IgD-negative memory B cell (primary cell): ENCODE measurements around the gene PLIN4. TPM values are rescaled to one million over a fixed set of nuclear protein-coding genes. Genes with fewer than 3 reads are reported as not detected.

Experiments used
- H3K27ac Mint-ChIP-seq, 3 donors: one replicate each; pipeline ENCODE4 v1.8.0; 2020 to 2022; ENCODE audit warnings: mild to moderate bottlenecking in 3 of 3, mixed read lengths in 3 of 3, moderate library complexity in 1 of 3
- H3K27me3 Mint-ChIP-seq: one replicate; pipeline ENCODE4 v1.8.0; 2021; ENCODE audit warnings: mixed read lengths
- H3K36me3 Mint-ChIP-seq: one replicate; pipeline ENCODE4 v1.8.0; 2020; ENCODE audit warnings: mild to moderate bottlenecking, mixed read lengths
- H3K4me1 Mint-ChIP-seq, 3 donors: one replicate each; pipeline ENCODE4 v1.8.0; 2020 to 2022; ENCODE audit warnings: mixed read lengths in 3 of 3, mild to moderate bottlenecking in 1 of 3
- H3K4me3 Mint-ChIP-seq, 4 donors: one replicate each; pipeline ENCODE4 v1.8.0; 2020 to 2022; ENCODE audit warnings: mild to moderate bottlenecking in 4 of 4, mixed read lengths in 4 of 4, moderate library complexity in 3 of 4
- H3K9me3 Mint-ChIP-seq, 3 donors: one replicate each; pipeline ENCODE4 v1.8.0; 2020 to 2021; ENCODE audit warnings: mixed read lengths in 3 of 3, mild to moderate bottlenecking in 1 of 3
- polyA plus RNA-seq: library from polyadenylated mRNA; unstranded; fragments of 300-500 nt; fragmentation: Illumina TruSeq; gene quantifications from one replicate; pipeline ENCODE4 v1.2.3, GENCODE V29; 2021

PLIN4 gene
- polyA plus RNA-seq, 1 donor from 2014 or later = 0.15 TPM

DNA sequence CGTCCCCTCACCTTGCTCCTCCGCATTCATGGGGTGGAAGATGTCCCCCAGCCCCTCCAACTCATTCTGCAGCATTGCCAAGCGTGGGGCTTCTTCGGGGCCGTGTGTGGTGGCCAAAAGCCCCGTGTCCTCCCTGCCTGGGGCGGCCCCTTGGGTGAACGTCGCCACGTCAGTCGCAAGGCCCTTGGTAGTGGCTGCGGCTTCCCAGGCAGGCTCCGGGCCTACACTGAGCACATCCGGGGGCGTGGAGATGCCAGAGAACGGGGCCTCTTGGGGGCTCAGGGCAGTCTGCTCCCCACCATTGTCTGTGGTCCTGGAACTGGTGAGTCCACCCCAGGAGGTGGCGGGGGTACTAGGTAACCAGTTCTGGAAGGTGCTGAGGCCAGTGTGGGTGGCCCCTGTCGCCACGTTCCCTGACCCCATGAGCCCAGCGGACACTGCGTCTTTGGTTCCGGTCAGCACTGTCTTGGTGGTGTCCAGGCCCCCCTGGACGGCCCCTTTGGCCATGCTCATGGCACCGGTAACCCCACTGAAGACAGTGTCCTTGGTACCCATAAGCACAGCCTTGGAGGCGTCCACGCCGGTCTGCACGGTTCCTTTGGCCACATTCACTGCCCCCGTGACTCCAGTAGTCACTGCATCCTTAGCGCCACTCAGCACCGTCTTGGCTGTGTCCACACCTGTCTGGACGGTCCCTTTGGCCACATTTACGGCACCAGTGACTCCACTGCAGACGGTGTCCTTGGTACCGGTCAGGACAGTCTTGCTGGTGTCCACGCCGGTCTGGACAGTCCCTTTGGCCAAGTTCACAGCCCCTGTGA lies 7.6 kb downstream of the PLIN4 start:
- Mint-ChIP-seq H3K27ac (no peak overlapping the region), H3K4me3 (no peak overlapping the region), H3K9me3 (peaks cover 0 to 1% (median 0%) of the 10 kb centered on the region in 3 donors), H3K36me3 (no peaks in the 10 kb centered on the region), H3K27me3 (no peaks in the 10 kb centered on the region), H3K4me1 (no peaks in the 10 kb centered on the region)

DNA sequence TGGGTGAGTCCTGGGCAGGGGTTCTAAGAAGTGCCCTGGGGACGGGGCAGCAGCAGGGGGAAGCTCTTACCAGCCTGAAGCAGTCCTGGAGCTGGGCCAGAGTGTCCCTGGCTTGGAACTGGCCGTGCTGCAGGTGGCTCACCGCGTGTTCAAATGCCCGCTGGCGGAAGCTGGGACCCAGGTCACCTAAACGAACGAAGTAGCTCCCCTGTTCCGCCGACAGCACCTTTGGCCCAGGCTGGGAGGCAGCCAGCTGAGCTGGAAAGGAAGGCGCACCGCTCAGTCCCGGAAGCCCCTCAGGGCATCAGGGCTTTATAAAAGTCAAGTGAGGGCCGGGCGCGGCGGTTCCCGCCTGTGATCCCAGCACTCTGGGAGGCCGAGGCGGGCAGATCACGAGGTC lies 9.6 kb downstream of the PLIN4 start:
- Mint-ChIP-seq H3K4me3 (no peak overlapping the region), H3K9me3 (peaks cover 0 to 1% (median 0%) of the 10 kb centered on the region in 3 donors), H3K27me3 (no peaks in the 10 kb centered on the region), H3K4me1 (no peaks in the 10 kb centered on the region), H3K36me3 (peaks cover 2% of the 10 kb centered on the region), H3K27ac (no peak overlapping the region)

DNA sequence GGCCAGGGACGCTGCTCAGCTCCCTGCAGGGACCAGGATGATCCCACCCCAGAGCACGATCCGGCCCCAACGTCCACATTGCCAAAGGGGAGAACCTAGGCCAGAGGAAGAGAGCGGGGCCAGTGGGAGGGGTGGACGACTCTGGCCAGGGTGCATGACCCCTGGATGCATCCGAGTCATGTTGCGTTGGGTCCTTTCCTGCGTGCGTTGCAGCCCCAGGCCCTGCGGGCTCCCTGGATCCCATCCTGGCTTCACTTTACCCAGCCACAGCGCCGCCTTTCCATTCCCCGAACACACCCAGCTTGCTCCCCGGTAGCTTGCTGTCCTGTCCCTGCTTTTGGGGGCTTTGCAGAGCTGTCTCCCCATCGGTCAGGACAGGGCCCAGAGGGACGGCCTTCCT lies 10.5 kb downstream of the PLIN4 start:
- Mint-ChIP-seq H3K27ac (no peak overlapping the region), H3K36me3 (peaks cover 2% of the 10 kb centered on the region), H3K4me1 (no peaks in the 10 kb centered on the region), H3K27me3 (no peaks in the 10 kb centered on the region), H3K4me3 (no peak overlapping the region), H3K9me3 (peaks cover 0 to 1% (median 0%) of the 10 kb centered on the region in 3 donors)

DNA sequence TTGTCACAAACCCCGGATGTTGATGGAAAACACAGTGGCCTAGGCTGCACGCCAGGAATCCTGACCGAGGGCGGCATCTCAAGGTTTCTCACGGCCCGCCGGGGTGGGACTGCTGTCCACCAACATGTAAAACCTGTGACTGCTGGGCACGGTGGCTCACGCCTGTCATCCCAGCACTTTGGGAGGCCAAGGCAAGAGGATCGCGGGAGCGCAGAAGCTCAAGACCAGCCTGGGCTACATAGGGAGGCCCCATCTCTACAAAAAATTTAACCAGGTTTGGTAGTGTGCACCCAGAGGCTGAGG lies 11.2 kb downstream of the PLIN4 start:
- H3K27me3 Mint-ChIP-seq = no peaks in the 10 kb centered on the region
- peaks cover 0 to 1% (median 0%) of the 10 kb centered on the region in 3 donors for H3K9me3 Mint-ChIP-seq
- H3K27ac Mint-ChIP-seq = no peak overlapping the region
- H3K36me3 Mint-ChIP-seq = peaks cover 3% of the 10 kb centered on the region
- H3K4me3 Mint-ChIP-seq = no peak overlapping the region
- H3K4me1 Mint-ChIP-seq = no peaks in the 10 kb centered on the region

DNA sequence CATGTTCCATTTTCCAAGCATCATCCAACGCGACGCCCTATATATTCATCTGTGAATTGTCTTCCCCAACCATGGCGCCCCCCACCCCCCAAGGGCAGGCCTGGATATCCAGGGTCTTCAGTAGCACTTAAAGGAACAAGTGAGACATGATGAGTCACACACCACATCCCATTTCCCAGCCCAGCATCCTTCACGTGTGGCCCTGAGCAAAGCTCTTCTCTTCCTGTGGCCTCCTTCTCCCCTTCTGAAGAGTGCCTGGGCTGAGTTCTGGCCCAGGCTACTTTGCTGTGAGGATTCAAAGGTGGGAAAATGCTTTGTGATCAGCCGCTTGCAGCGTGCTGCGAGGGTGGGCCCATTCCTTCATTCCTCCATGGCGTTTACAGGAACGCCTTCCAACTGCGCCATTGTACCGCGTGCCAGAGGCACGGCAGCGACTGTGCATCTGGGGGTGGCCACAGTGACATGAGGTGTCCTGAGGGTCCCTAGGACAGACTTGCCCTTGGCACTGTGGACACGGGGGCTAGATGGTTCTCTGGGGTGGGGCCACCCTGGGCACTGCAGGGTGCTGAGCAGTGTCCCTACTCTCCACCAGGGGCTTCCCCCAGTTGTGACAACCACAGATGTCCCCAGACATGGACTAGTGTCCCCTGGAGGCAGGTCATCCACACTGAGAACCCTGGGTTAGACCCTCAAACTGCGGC lies 11.7 kb downstream of the PLIN4 start:
- H3K4me1 Mint-ChIP-seq = no peaks in the 10 kb centered on the region
- peaks cover 0 to 1% (median 0%) of the 10 kb centered on the region in 3 donors for H3K9me3 Mint-ChIP-seq
- H3K36me3 Mint-ChIP-seq = peaks cover 5% of the 10 kb centered on the region
- H3K4me3 Mint-ChIP-seq = no peak overlapping the region
- no peaks in the 10 kb centered on the region for H3K27me3 Mint-ChIP-seq
- H3K27ac Mint-ChIP-seq = no peak overlapping the region

DNA sequence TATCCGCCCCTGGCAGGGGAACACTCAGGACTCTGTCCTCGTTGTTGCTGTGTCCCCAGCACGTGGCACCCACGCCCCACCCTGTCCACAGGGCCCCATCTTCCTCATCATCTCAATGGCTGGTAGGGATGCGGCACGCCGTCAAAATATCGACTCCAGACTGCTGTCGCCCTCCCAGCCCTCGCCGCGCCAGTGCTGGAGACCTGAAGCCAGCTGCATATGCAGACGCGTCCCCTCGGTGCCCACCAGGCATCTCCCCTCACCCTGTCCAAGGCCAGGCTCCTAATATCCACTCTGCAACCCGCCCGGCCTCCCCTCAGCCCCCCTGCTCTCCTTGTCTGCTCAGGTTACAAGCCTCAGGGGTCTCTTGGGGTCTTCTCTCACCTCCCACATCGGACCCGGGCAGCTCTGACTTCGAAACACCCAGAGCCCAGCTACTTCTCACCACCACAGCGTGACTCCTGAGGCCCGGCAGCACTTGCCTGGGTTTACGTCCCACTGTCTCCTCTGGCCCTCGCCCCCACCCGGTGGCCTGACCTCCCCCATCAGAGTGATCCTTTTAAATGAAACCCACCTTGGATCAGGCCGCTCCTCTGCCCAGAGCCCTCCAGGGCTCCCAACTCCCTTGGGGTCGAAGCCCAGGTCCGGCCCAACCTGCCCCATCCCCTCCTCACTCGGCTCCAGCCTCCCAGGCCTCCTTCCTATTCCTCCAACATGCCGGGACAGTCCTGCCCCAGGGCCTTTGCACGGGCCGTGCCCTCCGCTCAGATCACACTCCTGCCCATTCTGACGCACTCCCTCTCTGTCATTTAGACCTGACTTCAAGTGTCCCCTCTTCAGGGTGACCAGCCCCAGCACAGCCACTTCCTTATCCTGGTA lies 12.5 kb downstream of the PLIN4 start:
- peaks cover 5% of the 10 kb centered on the region for H3K36me3 Mint-ChIP-seq
- no peaks in the 10 kb centered on the region for H3K27me3 Mint-ChIP-seq
- H3K4me1 Mint-ChIP-seq = no peaks in the 10 kb centered on the region
- no peak overlapping the region for H3K27ac Mint-ChIP-seq
- H3K4me3 Mint-ChIP-seq = no peak overlapping the region
- H3K9me3 Mint-ChIP-seq = peaks cover 0 to 1% (median 0%) of the 10 kb centered on the region in 3 donors

DNA sequence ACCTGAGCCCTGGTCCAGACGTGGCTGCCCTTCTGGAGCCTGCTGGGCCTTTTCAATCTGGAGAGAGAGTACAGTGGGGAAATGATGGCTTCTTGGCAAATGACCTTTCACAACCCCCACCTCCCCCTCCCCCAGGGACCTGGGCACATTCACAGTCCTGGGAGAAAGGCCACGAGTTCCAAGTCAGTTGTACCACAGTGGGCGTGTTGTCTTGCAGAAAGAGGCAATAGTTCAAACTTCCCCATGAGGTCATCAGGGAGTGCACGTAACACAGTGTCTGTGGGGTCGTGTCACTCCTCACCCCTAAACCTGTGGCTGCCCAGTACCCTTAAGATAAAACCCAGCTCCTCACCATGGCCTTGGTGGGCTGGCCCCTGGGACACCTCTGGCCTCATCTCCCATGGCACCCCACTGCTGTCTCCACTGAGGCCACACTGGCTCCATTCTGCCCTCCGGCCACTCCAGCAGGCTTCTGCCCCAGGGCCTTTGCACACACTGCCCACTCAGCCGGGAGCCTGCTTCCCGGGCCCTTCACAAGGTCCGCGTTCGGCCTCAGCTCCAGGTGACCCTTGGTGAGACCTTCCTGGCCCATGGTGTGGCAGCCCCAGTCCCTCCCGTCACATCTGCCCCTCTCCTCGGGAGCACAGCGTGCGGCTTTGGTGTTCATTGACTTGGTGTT lies 13.3 kb downstream of the PLIN4 start:
- H3K4me1 Mint-ChIP-seq = no peaks in the 10 kb centered on the region
- H3K27ac Mint-ChIP-seq = no peak overlapping the region
- no peak overlapping the region for H3K4me3 Mint-ChIP-seq
- no peaks in the 10 kb centered on the region for H3K27me3 Mint-ChIP-seq
- peaks cover 0 to 1% (median 0%) of the 10 kb centered on the region in 3 donors for H3K9me3 Mint-ChIP-seq
- peaks cover 5% of the 10 kb centered on the region for H3K36me3 Mint-ChIP-seq

DNA sequence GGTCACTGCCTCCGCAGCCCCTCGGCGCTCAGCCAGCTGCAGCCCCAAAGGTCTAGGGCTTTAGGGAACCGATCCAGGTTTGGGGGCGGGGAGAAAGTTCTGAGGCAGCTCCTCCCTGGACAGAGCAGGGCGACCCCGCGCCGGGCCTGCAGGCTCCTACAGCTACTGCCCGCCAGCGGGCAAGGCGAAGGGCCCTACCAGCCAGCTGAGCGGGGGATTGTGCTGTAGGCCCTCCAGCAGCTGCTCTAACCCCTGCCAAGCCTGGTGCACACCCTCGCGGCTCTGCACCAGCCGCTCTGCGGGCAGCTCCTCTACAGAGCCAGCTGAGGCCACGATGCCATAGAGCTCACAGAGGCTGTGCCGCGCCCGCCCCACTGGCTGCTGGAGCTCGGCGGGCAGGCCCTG lies 14.0 kb downstream of the PLIN4 start:
- Mint-ChIP-seq H3K36me3 (peaks cover 5% of the 10 kb centered on the region), H3K4me3 (no peak overlapping the region), H3K4me1 (no peaks in the 10 kb centered on the region), H3K27me3 (no peaks in the 10 kb centered on the region), H3K9me3 (peaks cover 0 to 1% (median 0%) of the 10 kb centered on the region in 3 donors), H3K27ac (no peak overlapping the region)

DNA sequence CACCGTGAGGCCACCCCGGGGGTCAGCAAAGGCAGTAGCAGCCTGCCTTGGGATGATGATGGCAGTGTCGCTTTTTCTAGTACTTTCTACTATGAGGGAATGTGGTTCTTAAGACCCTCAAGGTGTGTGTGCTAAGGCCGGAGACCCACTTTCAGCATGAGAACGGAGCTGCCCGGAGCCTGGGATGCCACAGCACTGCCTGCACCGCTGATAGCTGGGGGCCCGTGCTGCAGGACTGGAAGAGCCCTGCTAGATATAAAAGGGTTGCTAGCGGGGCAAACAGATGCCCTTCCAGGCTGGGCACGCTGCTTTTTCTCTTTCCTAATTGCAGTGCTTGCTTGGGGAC lies 14.5 kb downstream of the PLIN4 start:
- peaks cover 5% of the 10 kb centered on the region for H3K36me3 Mint-ChIP-seq
- no peak overlapping the region for H3K27ac Mint-ChIP-seq
- H3K9me3 Mint-ChIP-seq = peaks cover 0 to 1% (median 0%) of the 10 kb centered on the region in 3 donors
- no peaks in the 10 kb centered on the region for H3K4me1 Mint-ChIP-seq
- no peak overlapping the region for H3K4me3 Mint-ChIP-seq
- no peaks in the 10 kb centered on the region for H3K27me3 Mint-ChIP-seq

DNA sequence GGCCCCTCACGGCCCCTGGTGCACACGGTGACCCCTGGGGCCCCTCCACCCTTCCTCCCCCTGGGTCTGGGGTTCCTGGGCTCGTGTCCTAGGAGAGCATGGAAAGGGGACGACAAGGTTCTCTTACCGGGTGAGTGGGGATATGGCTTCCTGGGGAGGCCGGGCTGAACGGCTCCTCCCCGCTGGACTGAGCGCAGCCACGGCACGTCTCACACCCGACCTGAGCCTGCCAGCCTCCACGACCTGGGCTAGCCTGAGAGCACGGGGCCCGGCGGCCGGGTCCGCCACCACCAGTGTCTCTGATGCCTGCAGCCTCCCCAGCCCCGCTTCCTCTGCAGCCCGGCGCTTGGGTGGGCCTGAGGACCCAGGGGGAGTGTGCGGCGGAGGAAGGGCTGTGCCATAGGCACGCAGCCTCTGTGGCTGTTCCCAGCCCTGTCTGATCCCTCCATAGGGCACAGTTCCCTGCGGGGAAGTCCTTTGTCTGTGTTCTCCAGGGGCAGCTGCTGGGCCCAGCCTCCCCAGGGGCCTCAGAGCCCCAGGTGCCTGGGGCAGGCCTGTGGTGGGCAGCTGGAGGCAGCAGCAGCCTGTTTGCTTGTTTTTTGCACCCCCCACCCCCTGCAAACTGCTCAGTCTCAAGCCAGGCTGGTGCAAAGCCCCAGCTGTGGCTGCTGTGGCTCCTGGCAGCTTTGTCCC lies 15.0 kb downstream of the PLIN4 start:
- H3K4me3 Mint-ChIP-seq = no peak overlapping the region
- H3K9me3 Mint-ChIP-seq = peaks cover 0 to 1% (median 0%) of the 10 kb centered on the region in 3 donors

DNA sequence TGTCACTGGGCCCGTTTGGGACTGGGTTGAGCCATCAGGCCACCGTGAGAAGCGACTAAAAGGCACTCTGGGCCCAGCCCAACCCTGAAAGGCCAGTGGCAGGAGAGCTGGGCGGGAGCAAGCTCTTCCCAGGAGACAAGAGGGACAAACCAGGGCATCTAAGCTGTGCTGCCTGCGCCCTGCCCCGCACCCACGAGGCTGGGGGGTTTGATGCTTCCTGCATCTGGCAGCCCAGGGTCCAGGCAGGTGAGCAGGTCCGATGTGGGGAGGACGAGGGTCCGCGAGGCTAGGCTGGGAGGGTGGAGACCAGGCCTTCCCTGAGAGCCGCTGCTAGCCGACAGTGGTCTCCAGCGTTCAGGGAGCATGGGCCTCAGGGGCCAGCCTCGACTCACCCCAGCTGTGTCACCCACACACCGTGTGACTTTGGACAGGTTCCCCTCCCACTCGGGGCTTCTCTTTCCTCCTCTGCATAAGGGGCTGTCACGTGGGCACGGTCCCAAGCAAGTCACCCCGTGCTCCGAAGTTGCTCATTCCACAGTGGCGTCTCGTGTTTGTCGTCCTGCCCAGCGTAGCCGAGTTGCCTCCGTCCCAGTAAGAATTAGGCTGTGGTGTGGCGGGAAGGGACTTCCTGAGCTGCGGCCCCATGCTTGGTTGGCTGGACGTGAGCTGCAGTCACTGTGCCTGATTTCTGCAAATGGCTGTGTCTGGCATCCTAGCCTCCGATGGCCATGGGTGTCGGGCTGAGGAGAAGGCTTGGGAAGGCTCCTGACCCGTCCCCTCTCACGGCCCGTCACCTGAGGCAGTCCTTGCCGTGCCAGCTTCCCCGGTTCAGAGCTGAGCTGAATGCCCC lies 15.8 kb downstream of the PLIN4 start:
- no peaks in the 10 kb centered on the region for H3K27me3 Mint-ChIP-seq

More for the DNA sequence above, 15.0 kb downstream of the PLIN4 start:
- no peaks in the 10 kb centered on the region for H3K27me3 Mint-ChIP-seq
- peaks cover 5% of the 10 kb centered on the region for H3K36me3 Mint-ChIP-seq
- no peaks in the 10 kb centered on the region for H3K4me1 Mint-ChIP-seq
- no peak overlapping the region for H3K27ac Mint-ChIP-seq

DNA sequence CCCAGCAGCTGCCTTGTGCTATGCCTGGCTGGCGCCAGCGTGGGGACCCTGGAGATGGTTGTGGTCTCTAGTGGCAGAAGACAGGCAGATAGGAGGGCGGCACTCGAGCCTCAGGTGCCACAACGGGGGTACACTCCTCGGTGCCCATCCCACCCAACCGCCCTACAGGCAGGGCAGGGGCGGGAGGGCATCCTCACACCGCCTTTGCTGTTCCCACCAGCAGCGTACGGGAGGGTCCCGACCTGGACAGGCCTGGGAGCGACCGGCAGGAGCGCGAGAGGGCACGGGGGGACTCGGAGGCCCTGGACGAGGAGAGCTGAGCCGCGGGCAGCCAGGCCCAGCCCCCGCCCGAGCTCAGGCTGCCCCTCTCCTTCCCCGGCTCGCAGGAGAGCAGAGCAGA lies 16.6 kb downstream of the PLIN4 start:
- no peak overlapping the region for H3K4me3 Mint-ChIP-seq
- H3K4me1 Mint-ChIP-seq = no peaks in the 10 kb centered on the region
- H3K27ac Mint-ChIP-seq = no peak overlapping the region
- peaks cover 5% of the 10 kb centered on the region for H3K36me3 Mint-ChIP-seq
- H3K9me3 Mint-ChIP-seq = no peaks in the 10 kb centered on the region
- H3K27me3 Mint-ChIP-seq = no peaks in the 10 kb centered on the region

More for the DNA sequence above, 15.8 kb downstream of the PLIN4 start:
- peaks cover 5% of the 10 kb centered on the region for H3K36me3 Mint-ChIP-seq
- H3K4me1 Mint-ChIP-seq = no peaks in the 10 kb centered on the region
- no peaks in the 10 kb centered on the region for H3K9me3 Mint-ChIP-seq
- peak overlapping the region in 1 of 4 donors; percentile 39 for H3K4me3 Mint-ChIP-seq
- no peak overlapping the region for H3K27ac Mint-ChIP-seq

DNA sequence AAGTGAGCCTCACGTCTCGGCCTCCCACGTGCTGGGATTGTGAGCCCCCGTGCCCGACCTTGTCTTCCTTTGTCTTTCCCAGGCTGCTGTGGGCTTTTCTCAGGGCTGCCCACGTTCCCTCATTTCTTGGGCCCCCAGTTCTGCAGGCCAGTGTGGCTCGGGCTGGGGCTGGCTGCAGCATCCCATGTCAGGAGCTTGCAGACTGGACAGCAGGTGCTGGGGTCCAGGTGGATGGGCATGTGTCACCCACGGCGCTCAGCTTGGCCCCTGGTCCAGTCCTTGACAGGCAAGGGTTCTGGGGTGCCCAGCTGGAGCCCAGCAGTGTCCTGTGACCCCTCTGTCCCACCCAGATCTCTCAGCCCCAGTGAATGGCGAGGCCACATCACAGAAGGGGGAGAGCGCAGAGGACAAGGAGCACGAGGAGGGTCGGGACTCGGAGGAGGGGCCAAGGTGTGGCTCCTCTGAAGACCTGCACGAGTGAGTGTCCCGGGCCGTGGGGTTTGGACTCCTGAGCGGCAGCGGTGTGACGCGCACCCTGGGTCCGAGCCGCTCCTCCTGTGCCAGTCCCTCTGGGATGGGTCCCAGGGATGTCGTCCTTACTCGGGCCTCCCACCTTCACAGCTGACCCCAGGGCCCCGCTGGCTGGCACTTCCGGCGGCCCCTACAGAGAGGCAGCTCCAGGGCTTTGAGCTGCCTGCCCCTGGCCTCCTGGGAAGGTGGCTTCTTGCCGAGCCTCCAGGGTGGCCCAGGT lies 17.3 kb downstream of the PLIN4 start:
- H3K9me3 Mint-ChIP-seq = no peaks in the 10 kb centered on the region
- H3K4me1 Mint-ChIP-seq = no peaks in the 10 kb centered on the region
- no peak overlapping the region for H3K27ac Mint-ChIP-seq
- no peak overlapping the region for H3K4me3 Mint-ChIP-seq
- H3K36me3 Mint-ChIP-seq = peaks cover 5% of the 10 kb centered on the region
- H3K27me3 Mint-ChIP-seq = no peaks in the 10 kb centered on the region
